Measurements from ENCODE around the gene DBH.

The DBH gene

GRCh38 chr9:133703591-133704399 is 67.6 kb downstream of the DBH start:
- TF ChIP-seq YY1 (IDR thresholded peaks at IDR 0.05; ENCODE audit: low read depth) = no peak
- TF ChIP-seq, protein P1, sequence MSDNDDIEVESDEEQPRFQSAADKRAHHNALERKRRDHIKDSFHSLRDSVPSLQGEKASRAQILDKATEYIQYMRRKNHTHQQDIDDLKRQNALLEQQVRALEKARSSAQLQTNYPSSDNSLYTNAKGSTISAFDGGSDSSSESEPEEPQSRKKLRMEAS (IDR thresholded peaks at IDR 0.05) = no peak

- no peak for TF ChIP-seq TEAD4 (IDR thresholded peaks at IDR 0.05)
- TF ChIP-seq NFIC (IDR thresholded peaks at IDR 0.05) = no peak
- TF ChIP-seq RAD21 (IDR thresholded peaks at IDR 0.05; ENCODE audit: low read depth) = no peak
These were observed 68.6 kb downstream of the DBH start for GRCh38 chr9:133704711-133705181.

- TF ChIP-seq, protein P2, sequence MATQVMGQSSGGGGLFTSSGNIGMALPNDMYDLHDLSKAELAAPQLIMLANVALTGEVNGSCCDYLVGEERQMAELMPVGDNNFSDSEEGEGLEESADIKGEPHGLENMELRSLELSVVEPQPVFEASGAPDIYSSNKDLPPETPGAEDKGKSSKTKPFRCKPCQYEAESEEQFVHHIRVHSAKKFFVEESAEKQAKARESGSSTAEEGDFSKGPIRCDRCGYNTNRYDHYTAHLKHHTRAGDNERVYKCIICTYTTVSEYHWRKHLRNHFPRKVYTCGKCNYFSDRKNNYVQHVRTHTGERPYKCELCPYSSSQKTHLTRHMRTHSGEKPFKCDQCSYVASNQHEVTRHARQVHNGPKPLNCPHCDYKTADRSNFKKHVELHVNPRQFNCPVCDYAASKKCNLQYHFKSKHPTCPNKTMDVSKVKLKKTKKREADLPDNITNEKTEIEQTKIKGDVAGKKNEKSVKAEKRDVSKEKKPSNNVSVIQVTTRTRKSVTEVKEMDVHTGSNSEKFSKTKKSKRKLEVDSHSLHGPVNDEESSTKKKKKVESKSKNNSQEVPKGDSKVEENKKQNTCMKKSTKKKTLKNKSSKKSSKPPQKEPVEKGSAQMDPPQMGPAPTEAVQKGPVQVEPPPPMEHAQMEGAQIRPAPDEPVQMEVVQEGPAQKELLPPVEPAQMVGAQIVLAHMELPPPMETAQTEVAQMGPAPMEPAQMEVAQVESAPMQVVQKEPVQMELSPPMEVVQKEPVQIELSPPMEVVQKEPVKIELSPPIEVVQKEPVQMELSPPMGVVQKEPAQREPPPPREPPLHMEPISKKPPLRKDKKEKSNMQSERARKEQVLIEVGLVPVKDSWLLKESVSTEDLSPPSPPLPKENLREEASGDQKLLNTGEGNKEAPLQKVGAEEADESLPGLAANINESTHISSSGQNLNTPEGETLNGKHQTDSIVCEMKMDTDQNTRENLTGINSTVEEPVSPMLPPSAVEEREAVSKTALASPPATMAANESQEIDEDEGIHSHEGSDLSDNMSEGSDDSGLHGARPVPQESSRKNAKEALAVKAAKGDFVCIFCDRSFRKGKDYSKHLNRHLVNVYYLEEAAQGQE (IDR thresholded peaks at IDR 0.05; ENCODE audit: low read depth) = no peak
- no peak for TF ChIP-seq TEAD4 (IDR thresholded peaks at IDR 0.05)
These were observed 69.4 kb downstream of the DBH start for GRCh38 chr9:133705576-133705975.

DNA sequence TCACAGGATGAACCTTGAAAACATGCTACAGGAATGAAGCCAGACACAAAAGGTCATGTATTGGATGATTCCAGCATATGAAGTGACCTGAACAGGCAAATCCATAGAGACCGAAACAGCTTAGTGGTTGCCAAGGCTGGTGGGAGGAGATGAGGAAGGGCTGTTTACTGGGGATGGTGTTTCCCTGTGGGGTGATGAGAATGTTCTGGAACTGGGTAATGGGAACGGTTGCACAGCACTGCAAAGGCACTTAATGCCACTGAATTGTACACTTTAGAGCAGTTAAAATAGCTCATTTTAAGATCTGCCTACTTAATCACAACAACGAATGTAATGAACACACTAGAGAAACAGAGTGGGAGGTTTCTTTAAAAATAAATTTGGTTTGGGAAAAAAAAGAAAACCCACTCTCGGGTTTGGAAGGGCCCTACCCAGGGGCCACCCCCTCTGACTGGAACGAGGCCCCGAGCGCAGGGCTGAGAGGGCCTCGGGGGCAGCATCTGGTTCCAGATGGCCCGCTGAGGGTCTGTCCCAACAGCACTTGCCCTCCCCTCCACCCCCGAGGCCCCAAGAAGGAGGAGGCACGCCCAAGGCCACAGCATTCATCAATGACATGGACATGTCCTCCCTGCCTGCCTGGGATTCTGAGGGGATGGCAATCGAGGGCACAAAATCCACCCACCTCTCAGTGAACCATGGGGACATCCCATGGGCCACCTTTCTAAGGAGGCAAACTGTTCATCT is 70.3 kb downstream of the DBH start:
- no peak for TF ChIP-seq EP300 (IDR thresholded peaks at IDR 0.05; ENCODE audit: borderline replicate concordance)

- TF ChIP-seq EP300 (IDR thresholded peaks at IDR 0.05; ENCODE audit: borderline replicate concordance) = no peak
- TF ChIP-seq NFIC (IDR thresholded peaks at IDR 0.05) = no peak
- no peak for TF ChIP-seq TAF1 (IDR thresholded peaks at IDR 0.05; ENCODE audit: low read depth)
- TF ChIP-seq TCF12 (IDR thresholded peaks at IDR 0.05; ENCODE audit: low read depth) = no peak
- TF ChIP-seq YY1 (IDR thresholded peaks at IDR 0.05; ENCODE audit: low read depth) = no peak
- TF ChIP-seq FOXM1 (IDR thresholded peaks at IDR 0.05; ENCODE audit: borderline replicate concordance, low read depth) = no peak
- no peak for TF ChIP-seq USF1 (IDR thresholded peaks at IDR 0.05)
- no peak for TF ChIP-seq ZBTB7A (IDR thresholded peaks at IDR 0.05; ENCODE audit: low read depth)
These were observed 71.1 kb downstream of the DBH start for GRCh38 chr9:133707065-133707762.

DNA sequence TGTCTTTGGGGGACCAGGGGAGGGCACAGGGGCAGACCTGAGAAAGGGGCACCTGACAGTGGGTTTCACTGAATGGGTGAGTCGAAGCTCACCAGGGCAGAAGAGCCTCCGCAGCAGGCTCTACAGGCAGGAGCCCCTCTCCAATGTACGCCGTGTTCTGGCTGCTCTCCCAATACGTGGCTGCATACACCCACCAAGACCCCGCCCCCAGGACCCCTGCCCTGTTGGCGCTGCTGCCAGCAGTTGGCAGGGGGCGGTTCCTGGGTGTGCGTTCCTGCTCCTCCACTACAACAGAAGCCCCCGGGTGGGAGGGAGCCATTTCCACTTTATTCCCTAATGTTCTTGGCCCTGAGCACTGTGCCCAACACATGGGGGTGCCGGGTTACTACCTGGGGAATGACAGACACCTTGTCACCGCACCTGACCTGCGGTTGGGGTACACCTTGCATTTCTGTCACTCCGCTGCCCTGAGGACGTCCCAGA is 71.6 kb downstream of the DBH start:
- no peak for TF ChIP-seq EGR1 (IDR thresholded peaks at IDR 0.05)

GRCh38 chr9:133708246-133709014 is 72.3 kb downstream of the DBH start:
- TF ChIP-seq TAF1 (IDR thresholded peaks at IDR 0.05; ENCODE audit: low read depth) = no peak
- TF ChIP-seq NFIC (IDR thresholded peaks at IDR 0.05) = no peak
- TF ChIP-seq TCF12 (IDR thresholded peaks at IDR 0.05; ENCODE audit: low read depth) = no peak
- no peak for TF ChIP-seq CREB1 (IDR thresholded peaks at IDR 0.05; ENCODE audit: low read depth)
- no peak for TF ChIP-seq USF1 (IDR thresholded peaks at IDR 0.05)
- TF ChIP-seq CEBPB (IDR thresholded peaks at IDR 0.05) = no peak
- TF ChIP-seq EGR1 (IDR thresholded peaks at IDR 0.05) = no peak

Measured in Ishikawa (cell line).